HG03060 (cell line): ENCODE measurements around the gene FAR1.

Experiments
- ATAC-seq: cut with Tn5 transposase; IDR thresholded peaks from one replicate; pipeline ENCODE4 v1.9.1; 2021; ENCODE audit warnings: low read depth, moderate number of reproducible peaks; ENCODE audit not compliant: unreplicated experiment

FAR1 gene

GRCh38 chr11:13772223-13773046, 104.0 kb downstream of the FAR1 start:
- ATAC-seq = no peak

- no peak for ATAC-seq
Observed at GRCh38 chr11:13775471-13775870, 107.0 kb downstream of the FAR1 start.

GRCh38 chr11:13776134-13776815, 107.8 kb downstream of the FAR1 start:
- ATAC-seq = no peak

- ATAC-seq = no peak
Observed at GRCh38 chr11:13777341-13777985, 109.0 kb downstream of the FAR1 start.

- no peak for ATAC-seq
Observed at GRCh38 chr11:13778345-13778744, 109.9 kb downstream of the FAR1 start.

GRCh38 chr11:13781153-13781552, 112.7 kb downstream of the FAR1 start:
- no peak for ATAC-seq
